Keratinocyte (primary cell): ENCODE results near the gene GPAT3.

Source experiments
- CTCF ChIP-seq, 3 experiments: IDR thresholded peaks in 1 of 3; conservative IDR thresholded peaks in 1 of 3; optimal IDR thresholded peaks in 1 of 3; 2 replicates in 2 of 3; 3 replicates in 1 of 3; pipeline versions ENCODE3 to v1.5.1; 2011; ENCODE audit warnings: low read length in 3 of 3, mild to moderate bottlenecking in 3 of 3, moderate library complexity in 2 of 3, control low read depth in 1 of 3, inconsistent platforms in 1 of 3; ENCODE audit not compliant: insufficient read depth in 2 of 3; ENCODE audit errors: extremely low read depth in 1 of 3
- EZH2 ChIP-seq: IDR thresholded peaks from one replicate; pipeline ENCODE4 v1.6.1; 2012; ENCODE audit warnings: inconsistent platforms, mild to moderate bottlenecking, low read length, moderate library complexity

GRCh38 chr4:83631066-83631465, 95.2 kb downstream of the GPAT3 start:
- no peak for TF ChIP-seq CTCF (optimal IDR thresholded peaks at IDR 0.05 in 1 of 3, IDR thresholded peaks at IDR 0.05 in 1 of 3, conservative IDR thresholded peaks at IDR 0.05 in 1 of 3; ENCODE audit: extremely low read depth in 1 of 3, insufficient read depth in 2 of 3, low read length in 3 of 3)
- TF ChIP-seq EZH2: no peak
